HPDE6-E6E7 (cell line): ENCODE results near the gene ADARB1.

Experiments
- DNase-seq: peaks from one replicate; pipeline ENCODE4 v3.0.0; 2011; ENCODE audit warnings: missing footprints; ENCODE audit errors: extremely low spot score

The ADARB1 gene

DNA sequence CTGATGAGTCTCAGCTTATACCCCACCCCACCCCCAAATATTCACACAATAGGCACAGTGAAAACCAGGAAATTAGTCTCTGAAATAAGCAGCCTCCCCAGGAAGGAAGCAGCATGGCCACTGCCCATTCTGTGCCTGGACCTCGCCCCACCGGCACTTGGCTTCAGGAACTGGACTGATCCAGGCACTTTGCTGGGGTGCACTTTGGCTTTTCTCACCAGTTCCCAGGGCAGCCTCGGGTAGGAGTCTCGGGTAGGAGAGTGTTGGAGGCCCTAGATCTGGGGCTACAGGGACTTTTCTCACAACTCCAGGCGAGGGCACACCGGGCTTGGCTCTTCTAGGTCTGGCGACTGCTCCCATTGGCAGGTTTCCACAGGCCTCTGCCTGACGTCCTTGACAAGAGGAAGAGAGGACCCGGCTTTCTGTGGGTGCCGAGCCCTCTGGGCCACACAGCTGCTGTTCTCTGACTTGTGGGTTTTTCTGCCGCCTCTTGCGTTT is 18.7 kb downstream of the ADARB1 start:
- no peak for DNase-seq

DNA sequence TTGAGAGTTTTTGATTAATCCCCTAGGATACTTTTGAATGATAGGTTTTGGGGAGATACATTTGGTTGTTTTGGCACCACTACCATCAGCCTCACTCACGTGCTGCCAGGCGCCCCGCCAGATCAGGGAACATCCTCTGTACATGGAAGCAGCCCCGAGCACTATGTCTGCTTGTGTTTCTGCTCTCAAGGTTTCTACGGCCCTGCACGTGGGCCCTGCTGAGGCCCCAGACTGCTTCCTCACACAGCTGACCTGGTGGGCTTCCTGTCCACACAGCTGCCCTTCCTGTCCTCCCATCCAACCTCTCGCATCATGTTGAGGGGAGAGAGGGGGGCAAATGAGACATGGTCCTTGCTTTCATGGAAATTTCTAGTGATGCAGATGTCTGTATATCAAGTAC is 20.0 kb downstream of the ADARB1 start:
- DNase-seq, result no peak

DNA sequence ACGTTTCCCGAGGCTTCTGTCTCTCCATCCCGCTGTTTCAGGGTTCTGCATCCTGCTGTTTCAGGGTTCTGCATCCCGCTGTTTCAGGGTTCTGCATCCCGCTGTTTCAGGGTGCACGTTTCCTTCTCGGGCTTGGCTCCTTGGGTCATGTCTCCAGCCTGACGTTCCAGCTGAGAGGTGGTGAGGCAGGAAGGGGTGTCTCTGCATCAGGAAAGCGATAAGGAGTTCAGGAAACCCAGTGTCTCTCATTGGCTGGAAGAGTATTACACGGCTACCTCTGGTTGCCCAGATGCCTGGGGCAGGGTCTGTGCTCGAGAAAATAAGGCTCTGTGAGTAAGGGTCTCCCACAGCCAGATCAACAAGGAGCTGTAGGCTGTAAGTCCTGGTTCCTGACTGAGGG is 21.1 kb downstream of the ADARB1 start:
- no peak for DNase-seq

DNA sequence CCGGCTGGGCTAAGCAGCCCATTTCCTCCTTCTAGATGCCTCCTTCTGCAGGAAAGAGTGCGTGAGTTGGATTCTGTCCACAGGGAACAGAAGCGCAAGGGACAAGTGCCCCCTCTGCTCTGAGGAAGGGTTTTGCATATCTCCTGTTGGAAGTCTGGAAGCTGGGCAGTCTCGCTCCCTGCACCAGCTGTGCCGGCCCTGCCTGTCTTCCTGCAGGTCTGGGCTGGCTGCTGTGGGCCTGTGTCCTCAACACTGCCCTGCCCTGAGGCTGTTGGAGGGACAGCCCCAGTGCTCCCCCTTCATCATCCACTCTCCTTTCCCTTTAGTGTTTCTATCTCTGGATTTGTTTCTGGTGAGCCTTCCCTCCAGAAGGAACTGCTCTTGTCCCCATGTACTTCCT is 21.8 kb downstream of the ADARB1 start:
- DNase-seq, result no peak

DNA sequence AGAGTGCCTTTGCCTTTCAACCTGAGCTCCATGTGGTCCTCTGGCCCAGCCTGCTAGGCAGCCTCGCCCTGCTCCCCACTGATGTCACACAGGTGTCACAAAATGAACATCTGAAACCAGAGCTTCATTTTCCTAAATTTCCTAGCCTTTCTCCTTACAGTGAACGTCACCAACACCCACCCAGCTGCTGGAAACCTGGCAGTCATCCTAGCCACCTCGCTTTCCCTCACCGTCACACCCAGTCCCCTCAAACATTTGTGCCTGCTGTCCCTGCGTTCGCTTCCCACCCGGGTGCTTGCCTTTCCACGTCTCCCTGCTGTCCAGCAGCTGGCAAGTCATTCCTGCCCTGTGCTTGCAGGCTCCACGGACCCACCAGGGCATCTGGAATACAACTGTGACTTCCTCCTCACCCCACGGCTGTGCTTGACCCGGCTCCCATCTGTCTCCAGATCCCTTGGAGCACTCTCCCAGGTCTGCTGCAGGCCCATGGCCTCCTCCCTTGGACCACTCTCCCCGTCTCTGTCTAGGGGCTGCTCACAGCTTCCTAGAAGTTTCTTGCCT is 23.5 kb downstream of the ADARB1 start:
- DNase-seq, result no peak

DNA sequence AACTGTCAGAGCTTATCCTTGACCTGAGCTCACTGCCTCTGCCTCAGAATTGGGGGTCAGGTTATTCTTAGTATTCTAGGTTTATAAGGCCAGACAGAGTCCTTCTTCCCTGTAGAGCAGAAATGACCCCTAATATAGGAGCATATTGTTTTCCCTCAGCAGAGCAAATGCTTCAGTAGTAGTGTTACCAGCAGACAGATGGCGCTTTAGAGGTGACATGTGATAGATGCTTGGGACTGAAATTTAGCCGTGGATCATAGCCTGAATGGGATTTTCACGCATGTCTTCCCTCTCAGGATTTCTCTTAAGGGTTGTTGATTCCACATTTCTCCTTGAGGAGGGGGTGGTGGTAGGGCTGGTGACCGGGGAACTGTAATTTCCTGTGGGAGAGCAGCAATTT is 24.5 kb downstream of the ADARB1 start:
- no peak for DNase-seq

DNA sequence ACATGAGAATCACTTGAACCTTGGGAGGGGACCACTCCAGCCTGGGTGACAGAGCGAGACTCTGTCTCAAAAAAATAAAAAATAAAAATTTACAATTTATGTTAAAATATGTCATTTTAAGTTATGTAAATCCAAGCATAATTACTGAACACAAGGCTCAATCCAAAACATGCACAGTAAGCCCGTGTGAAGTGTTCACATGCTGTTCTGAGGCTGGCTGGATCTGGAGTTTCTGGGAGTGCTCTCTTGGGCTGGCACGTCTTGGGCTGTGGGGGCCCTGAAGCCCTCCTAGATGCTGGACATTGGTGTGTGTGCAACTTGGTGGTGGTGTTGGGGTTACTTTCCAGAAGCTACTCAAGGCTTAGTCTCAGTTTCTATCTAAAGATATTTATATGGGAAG is 25.2 kb downstream of the ADARB1 start:
- no peak for DNase-seq

DNA sequence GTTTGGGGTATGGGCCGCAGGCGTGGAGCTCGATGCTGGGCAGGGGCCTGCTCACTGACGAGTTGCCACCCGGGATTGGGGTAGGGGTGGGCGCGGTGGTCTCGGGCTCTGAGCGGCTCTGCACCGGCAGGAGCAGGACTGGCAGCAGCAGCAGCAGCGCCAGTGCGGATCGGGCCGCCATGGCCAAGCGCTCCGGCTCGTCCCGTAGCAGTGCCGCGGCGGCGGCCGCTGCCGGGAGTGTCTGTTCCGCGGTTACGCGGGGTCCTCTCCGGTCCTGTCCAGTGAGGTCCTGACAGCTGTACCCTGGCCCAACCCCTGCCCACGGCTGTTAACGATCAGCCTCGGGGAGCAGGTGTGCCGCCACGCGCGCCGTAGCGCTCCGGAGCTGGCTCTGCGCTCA is 26.5 kb downstream of the ADARB1 start:
- DNase-seq, result no peak

DNA sequence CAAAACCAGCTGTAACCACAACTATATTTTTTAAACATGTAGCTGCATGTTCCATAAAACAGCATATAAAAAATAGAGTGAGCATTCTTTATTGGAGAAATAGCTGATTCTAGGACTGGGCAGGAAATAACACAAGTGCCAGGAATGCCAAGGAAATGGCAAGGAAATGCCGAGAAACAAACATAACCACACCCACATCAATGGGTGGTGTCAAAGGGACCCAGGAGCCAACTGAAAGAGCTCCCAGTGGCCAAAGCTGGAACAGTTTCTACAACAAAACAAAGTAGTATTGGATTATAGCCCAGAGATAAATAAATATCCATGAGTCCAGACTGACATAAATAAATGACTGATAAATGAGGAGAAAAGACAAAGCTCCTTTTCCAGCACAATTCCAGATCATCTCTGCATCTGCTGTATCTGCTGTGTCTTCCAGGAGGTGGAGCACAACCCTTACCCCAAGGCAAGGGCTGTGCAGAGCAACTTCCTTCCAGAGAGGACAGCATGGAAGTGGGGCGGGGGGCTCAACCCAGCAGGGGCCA is 28.1 kb downstream of the ADARB1 start:
- DNase-seq, result peak; percentile 48

DNA sequence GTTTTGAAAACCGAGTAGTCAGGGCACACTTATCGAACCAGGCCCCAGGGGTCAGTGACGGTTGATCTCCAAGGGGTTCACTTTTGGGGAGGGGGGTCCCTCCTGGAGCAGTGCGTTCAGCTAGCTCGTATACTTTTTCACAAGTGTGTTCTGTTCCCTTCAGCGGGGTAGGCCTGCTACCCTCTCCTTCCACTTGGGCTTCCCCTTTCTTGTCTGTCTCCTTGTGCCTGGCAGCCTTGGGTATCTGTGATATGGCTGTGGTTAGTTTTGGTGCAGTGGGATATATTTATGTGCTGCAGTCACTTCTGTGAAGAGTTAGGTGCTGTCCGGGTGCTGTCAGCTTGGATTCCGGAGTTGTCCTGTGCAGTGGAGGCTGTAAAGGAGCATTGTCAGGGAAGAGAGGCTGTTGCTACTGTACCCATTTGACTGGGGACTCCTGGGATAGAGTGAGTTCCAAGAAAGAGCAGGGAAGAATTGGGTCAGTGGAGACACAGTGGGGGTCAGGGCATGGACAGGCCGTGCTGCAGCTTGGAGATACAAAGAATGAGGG is 29.7 kb downstream of the ADARB1 start:
- no peak for DNase-seq

DNA sequence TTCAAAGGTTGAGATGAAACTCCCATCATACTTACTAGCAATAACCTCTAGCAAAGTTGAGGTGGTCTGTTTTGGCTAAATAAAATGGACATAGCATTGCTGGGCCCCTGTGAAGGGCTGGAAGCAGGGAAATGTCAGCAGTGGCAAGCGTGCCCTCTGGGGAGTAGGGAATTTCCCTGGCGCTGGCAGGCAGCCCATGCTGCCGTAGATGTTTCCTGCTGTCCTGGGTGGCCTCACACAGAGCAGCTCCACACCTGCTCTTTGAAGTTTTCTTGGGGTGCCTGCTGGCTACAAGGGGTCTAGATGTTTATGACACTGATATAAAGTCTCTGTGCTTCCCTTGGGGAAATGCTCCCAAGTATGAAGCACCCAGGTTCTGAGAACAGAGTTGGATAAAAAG is 30.2 kb downstream of the ADARB1 start:
- peak; percentile 27 for DNase-seq

DNA sequence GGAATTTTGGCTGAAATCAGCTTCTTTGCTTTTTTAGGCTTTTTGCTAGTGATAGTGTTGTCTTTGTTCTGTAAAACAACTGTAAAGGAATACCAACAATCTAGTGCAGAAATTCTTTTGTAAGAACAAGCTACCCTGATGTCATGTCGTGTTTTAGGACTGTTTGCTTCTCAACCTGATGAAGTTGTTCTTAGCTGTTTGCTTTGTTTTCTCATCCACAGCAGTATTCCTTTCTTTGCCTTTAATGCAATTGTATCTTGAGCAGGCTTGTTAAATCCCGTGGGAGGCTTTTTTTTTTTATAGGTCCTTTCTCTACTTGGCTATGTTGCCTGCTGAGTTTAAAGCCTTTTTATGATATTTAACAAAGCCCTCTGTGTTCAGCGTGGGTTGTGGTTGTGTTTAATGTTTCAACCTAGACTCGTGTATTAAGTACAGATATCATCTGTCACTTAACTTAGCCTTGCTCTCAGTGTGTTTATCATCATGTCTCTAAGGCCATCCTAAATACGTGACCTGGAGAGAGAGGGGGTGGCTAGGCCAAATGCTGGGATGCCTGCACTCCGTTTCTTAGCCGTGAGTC is 31.6 kb downstream of the ADARB1 start:
- no peak for DNase-seq

DNA sequence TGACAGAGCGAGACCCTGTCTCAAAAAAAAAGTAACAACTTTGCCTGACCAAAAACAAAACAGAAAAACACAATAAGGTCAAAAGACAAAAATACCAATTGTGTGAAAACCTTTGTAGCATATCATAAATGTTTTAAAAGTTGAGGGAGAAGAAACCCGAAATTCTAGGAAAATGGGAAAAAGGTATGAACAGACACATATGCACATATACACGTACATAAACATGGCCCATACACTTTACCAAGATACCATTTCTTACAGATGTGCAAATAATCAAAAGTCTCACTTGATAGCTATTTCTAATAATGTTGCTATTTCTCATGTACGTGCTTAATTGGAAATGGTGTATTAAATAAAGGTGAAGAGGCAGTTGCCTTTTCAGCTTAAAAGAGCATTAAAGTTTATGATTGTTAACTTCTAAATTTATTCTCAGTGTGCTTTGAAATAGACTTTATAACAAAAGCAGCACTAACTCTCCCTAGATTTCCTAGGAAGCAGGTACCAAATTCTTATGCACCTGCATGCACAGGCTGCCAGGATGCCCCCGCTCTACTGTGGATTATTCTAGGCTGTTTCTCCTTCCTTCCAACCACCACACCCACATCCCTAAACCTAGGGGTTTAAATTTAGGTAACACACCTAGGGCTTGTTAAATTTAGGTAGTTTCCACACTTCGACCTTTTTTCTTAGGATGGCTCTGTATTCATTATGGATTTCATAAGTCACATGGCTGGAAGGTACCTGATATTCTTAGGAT is 33.8 kb downstream of the ADARB1 start:
- no peak for DNase-seq

DNA sequence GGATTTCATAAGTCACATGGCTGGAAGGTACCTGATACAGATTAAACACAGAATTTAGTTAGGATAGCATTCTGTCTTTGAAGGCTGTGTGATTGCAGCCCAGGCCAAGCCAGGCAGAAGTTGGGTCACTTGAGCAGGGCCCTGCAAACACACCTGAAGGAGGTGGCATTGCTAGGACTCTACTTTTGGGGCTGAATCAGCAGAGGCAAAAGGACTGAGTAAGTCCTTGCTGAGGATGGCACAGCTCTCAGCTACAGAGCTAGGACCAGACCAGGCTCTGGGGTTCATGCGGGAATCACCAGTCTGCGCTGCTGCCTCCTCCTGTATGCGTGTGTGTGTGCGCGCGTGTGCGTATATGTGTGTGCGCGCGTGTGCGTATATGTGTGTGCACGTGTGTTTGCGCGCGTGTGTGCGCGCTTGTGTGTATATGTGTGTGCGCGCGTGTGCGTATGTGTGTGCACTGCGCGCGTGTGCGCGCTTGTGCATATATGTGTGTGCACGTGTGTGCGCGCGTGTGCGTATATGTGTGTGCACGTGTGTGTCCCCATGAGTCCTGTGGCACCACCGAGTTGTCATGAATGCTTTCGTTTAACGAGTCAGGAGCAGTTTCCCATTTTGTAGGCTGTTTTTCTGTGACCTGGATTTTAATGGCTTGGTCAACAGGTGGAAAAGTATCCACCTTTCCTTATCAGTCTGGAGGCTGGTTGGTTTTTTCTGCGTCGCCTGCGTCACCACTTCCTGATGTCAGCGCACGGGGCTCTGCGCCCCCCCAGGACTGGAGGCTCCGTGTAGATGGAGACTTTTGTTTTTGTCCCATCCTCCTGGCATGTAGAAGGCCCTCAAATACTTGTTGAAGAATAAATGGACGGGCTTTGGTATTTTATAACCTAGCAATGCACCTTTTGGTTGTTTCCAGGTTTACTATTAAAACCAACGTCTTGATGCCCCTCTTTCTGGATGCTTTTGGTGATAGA is 34.7 kb downstream of the ADARB1 start:
- DNase-seq, result no peak

DNA sequence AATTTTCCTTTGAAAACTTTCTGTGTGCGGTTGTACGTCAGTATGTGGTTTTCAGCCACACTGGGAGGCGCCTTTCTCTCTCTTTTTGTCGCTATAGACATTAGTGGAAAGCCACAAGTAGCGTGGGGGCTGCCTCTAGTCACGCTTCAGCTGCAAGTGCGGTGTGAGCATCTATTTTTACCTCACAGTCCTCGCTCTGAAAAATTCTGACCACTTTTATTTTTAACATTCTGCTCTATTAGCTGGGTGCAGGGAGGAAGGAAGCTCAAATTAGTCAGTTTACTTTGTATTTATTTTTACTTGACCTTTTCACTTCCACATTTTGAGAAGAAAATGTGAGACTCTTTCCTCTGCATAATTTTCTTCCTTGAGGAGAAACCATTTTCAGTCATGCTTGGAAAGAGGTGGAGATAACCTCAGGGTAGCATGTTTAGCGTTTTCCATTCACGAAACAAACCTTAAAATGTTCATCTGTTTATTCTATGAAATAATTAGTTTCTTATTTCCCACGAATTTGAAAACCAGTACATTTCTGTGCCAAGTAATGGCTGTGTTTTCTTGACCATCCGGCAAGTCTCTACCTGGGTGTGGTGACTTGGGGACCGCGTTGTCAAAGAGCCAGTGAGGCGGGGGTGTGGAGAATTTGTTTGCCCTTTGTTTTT is 35.6 kb downstream of the ADARB1 start:
- DNase-seq, result no peak

DNA sequence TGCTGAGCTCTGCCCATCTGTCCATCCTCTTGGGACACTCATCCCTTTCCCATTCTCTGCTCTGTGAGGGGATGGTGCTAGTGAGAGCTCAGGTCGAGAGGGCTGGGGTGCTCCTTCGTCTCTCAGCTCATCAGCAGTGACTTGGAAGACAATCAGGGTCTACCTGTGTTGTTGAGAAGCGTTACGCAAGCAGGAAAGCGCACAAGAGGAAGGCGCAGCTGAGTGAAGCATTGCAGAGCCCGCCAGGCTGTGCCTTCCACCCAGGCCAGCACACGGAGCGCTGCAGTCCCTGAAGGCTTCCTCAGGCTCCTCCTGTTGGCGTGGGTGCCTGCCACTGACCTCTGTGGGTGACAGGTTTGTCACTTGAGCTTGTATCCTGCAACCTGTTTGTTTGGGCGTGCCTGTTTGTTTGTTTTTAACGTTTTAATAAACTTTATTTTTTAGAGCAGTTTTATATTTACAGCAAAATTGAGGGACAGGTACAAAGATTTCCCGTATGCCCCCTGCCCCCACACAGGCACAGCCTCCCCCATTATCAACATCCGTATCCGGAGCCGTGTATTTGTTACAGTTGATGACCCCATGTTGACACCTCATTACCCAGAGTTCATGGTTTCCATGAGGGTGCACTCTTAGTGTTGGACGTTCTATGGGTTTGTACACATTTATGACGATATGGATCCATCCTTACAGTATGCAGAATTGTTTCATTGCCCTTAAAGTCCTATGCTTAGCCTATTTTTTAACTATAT is 36.7 kb downstream of the ADARB1 start:
- DNase-seq, result no peak

DNA sequence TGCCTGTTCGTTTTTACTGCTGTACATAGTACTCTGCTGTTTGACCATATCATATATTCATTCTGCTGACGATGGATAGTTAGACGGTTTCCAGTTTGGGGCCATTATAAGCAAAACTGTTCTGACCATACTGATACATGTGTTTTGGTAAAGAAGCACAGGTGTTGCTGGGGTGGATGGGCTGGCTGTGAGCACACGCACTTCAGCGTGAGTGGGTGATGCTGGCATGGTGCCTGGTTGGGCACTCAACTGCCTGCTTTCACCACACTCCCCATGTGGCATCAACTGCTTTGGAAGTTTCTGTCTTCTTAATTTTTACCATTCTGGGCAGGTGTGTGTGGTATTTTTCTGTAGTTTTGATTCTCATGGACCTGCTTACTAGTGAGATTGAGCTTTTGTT is 37.3 kb downstream of the ADARB1 start:
- DNase-seq, result no peak

DNA sequence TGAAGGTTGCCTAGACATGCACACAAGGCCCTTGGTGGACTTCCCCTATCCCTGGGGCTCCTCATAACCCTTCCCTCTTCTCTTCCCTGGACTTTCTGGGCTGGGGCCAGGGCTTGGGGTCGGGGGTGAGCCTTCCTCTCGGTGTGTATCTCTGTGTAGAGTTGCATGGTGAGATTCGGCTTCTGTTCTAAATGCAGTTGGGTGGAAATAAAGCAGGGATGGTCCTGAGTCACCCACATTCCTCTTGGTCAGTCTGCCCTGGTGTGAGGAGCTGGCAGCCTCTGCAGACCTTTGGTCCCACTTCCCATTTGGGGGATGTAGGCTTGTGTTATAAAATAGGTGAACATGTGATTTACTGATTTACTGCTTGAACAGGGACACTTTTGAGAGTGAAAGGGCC is 38.0 kb downstream of the ADARB1 start:
- DNase-seq, result no peak

DNA sequence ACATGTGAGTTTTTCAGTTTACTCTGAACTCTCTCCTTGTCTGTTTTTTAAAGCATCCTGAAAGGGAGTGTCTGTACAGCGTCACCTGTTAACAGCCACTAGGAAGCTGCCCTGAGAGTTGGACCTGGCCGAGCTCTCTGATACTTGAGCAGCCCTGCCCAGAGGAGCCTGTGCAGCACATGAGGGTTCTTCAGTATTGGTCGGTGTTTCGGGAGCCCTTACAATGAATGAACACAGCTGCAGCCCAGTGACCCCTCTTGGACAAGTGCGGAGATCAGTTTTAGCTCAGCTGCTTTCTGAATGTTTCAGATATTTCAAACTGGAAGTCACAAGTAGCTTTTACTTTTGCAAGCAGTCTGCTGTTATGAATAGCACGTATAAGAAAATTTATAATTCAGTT is 39.2 kb downstream of the ADARB1 start:
- DNase-seq, result no peak

DNA sequence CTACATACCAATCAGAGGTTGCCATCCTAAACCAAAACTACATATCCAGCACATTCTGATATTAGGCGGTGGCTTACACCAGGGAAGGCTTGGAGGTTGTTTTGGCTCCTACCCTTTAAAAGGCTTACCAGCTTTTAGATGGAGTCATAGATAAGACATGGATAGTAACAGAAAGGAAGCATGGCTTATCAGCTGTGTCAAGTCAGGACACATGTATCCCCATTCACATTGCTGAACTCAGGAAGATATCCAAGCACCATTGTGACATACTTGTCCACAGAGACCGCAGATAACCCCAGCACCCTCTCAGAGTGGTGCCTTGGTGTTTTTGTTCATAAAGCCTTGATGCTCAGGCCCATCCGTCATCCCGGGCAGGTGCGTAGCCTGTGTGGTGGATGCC is 39.7 kb downstream of the ADARB1 start:
- no peak for DNase-seq
